ENCODE data around the gene MYMK.

DNA sequence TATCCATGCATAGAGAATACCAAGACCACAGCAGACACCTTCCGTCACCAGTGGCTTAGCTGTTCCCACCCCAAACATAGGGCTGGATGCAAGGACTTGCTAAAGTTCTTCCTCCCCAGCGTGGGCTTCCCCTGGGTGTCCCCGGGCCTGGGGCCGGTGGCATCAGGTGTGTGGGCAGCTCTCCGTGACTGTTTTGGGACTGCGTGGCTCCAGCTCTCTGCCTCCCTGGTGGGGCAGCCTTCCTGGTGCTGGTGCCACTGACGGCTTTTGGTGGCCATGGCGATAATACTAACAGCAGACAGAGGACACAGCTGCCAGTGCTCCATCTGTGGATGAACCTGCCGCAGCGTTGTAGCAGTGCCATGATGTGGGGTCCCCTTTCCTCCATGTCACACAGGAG, 60.1 kb downstream of the MYMK start:
- TF ChIP-seq, protein P1, sequence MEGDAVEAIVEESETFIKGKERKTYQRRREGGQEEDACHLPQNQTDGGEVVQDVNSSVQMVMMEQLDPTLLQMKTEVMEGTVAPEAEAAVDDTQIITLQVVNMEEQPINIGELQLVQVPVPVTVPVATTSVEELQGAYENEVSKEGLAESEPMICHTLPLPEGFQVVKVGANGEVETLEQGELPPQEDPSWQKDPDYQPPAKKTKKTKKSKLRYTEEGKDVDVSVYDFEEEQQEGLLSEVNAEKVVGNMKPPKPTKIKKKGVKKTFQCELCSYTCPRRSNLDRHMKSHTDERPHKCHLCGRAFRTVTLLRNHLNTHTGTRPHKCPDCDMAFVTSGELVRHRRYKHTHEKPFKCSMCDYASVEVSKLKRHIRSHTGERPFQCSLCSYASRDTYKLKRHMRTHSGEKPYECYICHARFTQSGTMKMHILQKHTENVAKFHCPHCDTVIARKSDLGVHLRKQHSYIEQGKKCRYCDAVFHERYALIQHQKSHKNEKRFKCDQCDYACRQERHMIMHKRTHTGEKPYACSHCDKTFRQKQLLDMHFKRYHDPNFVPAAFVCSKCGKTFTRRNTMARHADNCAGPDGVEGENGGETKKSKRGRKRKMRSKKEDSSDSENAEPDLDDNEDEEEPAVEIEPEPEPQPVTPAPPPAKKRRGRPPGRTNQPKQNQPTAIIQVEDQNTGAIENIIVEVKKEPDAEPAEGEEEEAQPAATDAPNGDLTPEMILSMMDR (IDR thresholded peaks at IDR 0.05; ENCODE audit: control extremely low read depth in 1 of 3, insufficient read depth in 1 of 3, low read depth in 1 of 3, low read length in 3 of 3) = no peak
- TF ChIP-seq EP300 (IDR thresholded peaks at IDR 0.05; ENCODE audit: borderline replicate concordance in 1 of 2, low read depth in 2 of 2, low read length in 2 of 2) (no peak), CTBP2 (IDR thresholded peaks at IDR 0.05; ENCODE audit: borderline replicate concordance, insufficient read depth, insufficient read length, low read length) (no peak), CEBPB (IDR thresholded peaks at IDR 0.05; ENCODE audit: low read depth, low read length) (no peak)
